Ishikawa (cell line): ENCODE data around the gene TNKS1BP1.

Experiments used
- CEBPB ChIP-seq: IDR thresholded peaks from 2 replicates; pipeline ENCODE4 v1.6.1; 2012
- CREB1 ChIP-seq: IDR thresholded peaks from 2 replicates; pipeline ENCODE4 v1.6.1; 2012; ENCODE audit warnings: low read depth
- EGR1 ChIP-seq: IDR thresholded peaks from 2 replicates; pipeline ENCODE4 v1.6.1; 2012
- EP300 ChIP-seq: IDR thresholded peaks from 2 replicates; pipeline ENCODE4 v1.6.1; 2012; ENCODE audit warnings: borderline replicate concordance
- FOXM1 ChIP-seq: IDR thresholded peaks from 2 replicates; pipeline ENCODE4 v1.6.1; 2012; ENCODE audit warnings: low read depth, borderline replicate concordance
- NFIC ChIP-seq: IDR thresholded peaks from 2 replicates; pipeline ENCODE4 v1.6.1; 2012
- RAD21 ChIP-seq: IDR thresholded peaks from 2 replicates; pipeline ENCODE4 v1.6.1; 2012; ENCODE audit warnings: low read depth
- TAF1 ChIP-seq: IDR thresholded peaks from 2 replicates; pipeline ENCODE4 v1.6.1; 2012; ENCODE audit warnings: low read depth, mild to moderate bottlenecking
- TCF12 ChIP-seq: IDR thresholded peaks from 2 replicates; pipeline ENCODE4 v1.6.1; 2012; ENCODE audit warnings: low read depth
- TEAD4 ChIP-seq: IDR thresholded peaks from 2 replicates; pipeline ENCODE4 v1.6.1; 2012
- YY1 ChIP-seq: IDR thresholded peaks from 2 replicates; pipeline ENCODE4 v1.6.1; 2012; ENCODE audit warnings: low read depth
- ZBTB7A ChIP-seq: IDR thresholded peaks from 2 replicates; pipeline ENCODE4 v1.6.1; 2012; ENCODE audit warnings: low read depth
- TF ChIP-seq, protein P1 (sequence below): IDR thresholded peaks from 2 replicates; pipeline ENCODE4 v1.6.1; 2012; ENCODE audit warnings: low read depth, mild to moderate bottlenecking
- TF ChIP-seq, protein P2 (sequence below): IDR thresholded peaks from 2 replicates; pipeline ENCODE4 v1.6.1; 2012
- TF ChIP-seq, protein P3 (sequence below): IDR thresholded peaks from 2 replicates; pipeline ENCODE4 v1.6.1; 2012

Gene TNKS1BP1

DNA sequence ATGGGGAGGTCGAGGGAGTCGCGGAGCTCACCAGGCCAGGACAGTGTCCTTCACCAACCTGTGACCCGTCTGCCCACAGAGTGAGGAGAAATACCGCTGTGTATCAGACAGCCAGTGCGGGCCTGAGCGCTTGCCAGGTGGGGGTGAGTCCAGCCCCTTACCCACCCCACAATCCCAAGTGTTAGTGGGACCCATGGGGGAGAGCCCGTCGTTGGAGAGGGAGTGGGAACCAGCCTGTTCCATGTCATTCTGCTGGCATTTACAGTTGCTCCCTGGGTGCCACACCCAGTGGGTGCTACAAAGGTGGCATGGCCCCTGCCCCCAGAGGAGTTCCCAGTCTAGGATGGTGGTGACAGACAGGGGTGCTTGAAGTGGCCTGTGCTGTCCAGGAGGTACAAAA is 22.6 kb upstream of the TNKS1BP1 start:
- TF ChIP-seq RAD21, result no peak
- TF ChIP-seq EGR1, result no peak
- no peak for TF ChIP-seq ZBTB7A
- TF ChIP-seq, protein P1, sequence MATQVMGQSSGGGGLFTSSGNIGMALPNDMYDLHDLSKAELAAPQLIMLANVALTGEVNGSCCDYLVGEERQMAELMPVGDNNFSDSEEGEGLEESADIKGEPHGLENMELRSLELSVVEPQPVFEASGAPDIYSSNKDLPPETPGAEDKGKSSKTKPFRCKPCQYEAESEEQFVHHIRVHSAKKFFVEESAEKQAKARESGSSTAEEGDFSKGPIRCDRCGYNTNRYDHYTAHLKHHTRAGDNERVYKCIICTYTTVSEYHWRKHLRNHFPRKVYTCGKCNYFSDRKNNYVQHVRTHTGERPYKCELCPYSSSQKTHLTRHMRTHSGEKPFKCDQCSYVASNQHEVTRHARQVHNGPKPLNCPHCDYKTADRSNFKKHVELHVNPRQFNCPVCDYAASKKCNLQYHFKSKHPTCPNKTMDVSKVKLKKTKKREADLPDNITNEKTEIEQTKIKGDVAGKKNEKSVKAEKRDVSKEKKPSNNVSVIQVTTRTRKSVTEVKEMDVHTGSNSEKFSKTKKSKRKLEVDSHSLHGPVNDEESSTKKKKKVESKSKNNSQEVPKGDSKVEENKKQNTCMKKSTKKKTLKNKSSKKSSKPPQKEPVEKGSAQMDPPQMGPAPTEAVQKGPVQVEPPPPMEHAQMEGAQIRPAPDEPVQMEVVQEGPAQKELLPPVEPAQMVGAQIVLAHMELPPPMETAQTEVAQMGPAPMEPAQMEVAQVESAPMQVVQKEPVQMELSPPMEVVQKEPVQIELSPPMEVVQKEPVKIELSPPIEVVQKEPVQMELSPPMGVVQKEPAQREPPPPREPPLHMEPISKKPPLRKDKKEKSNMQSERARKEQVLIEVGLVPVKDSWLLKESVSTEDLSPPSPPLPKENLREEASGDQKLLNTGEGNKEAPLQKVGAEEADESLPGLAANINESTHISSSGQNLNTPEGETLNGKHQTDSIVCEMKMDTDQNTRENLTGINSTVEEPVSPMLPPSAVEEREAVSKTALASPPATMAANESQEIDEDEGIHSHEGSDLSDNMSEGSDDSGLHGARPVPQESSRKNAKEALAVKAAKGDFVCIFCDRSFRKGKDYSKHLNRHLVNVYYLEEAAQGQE, result no peak
- TF ChIP-seq TCF12, result no peak
- TF ChIP-seq TAF1, result no peak
- no peak for TF ChIP-seq TEAD4
- TF ChIP-seq FOXM1, result no peak
- TF ChIP-seq, protein P2, sequence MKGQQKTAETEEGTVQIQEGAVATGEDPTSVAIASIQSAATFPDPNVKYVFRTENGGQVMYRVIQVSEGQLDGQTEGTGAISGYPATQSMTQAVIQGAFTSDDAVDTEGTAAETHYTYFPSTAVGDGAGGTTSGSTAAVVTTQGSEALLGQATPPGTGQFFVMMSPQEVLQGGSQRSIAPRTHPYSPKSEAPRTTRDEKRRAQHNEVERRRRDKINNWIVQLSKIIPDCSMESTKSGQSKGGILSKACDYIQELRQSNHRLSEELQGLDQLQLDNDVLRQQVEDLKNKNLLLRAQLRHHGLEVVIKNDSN, result no peak
- TF ChIP-seq, protein P3, sequence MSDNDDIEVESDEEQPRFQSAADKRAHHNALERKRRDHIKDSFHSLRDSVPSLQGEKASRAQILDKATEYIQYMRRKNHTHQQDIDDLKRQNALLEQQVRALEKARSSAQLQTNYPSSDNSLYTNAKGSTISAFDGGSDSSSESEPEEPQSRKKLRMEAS, result no peak
- TF ChIP-seq NFIC, result no peak
- no peak for TF ChIP-seq CEBPB
- no peak for TF ChIP-seq CREB1
- TF ChIP-seq EP300, result no peak

GRCh38 chr11:57345555-57346211 is 20.9 kb upstream of the TNKS1BP1 start:
- TF ChIP-seq, protein P3, result peak; percentile 76
- TF ChIP-seq, protein P2, result peak; percentile 65
- peak; percentile 74 for TF ChIP-seq RAD21
- TF ChIP-seq, protein P1, result no peak

DNA sequence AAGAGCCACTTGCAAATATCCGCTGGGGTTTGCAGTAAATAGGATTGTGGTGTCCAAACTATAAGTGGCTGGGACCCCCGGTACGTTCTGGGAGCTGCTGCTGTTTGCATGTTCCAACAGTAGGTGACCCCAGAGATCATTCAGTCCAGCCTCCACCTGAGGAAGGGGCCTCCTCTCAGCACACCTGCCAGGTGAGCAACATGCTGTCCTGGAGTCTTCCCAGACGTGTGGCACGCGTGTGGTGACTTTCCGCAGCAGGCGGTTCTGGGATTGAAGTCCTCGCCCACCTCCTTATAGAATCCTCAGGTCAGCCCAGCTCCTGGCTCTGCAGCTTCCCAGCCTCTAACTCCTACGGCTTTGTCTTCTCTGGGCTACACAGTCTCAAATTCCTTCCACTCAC is 20.1 kb upstream of the TNKS1BP1 start:
- no peak for TF ChIP-seq FOXM1
- no peak for TF ChIP-seq TEAD4
- TF ChIP-seq EGR1, result no peak
- TF ChIP-seq NFIC, result no peak
- TF ChIP-seq RAD21, result no peak
- no peak for TF ChIP-seq ZBTB7A
- TF ChIP-seq, protein P3, result no peak
- TF ChIP-seq CREB1, result no peak
- no peak for TF ChIP-seq TAF1
- TF ChIP-seq, protein P1, result no peak
- no peak for TF ChIP-seq CEBPB
- TF ChIP-seq TCF12, result no peak
- TF ChIP-seq, protein P2, result no peak
- no peak for TF ChIP-seq YY1
- TF ChIP-seq EP300, result no peak

GRCh38 chr11:57343825-57344224 is 19.1 kb upstream of the TNKS1BP1 start:
- TF ChIP-seq CREB1 (no peak), TCF12 (no peak), ZBTB7A (no peak), EGR1 (no peak), TEAD4 (no peak), TAF1 (no peak), CEBPB (no peak), NFIC (no peak), EP300 (no peak), FOXM1 (no peak), RAD21 (no peak), YY1 (no peak)
- TF ChIP-seq, protein P1, result no peak
- TF ChIP-seq, protein P3, result no peak
- TF ChIP-seq, protein P2, result no peak
